GM23248 (cell line): ENCODE results near the gene FIBIN. TPM values are rescaled to one million over a fixed set of nuclear protein-coding genes. Genes with fewer than 3 reads are reported as not detected.
A peak's percentile ranks its signal among the peaks of the same experiment; 100 is the strongest.
"Not testable (repeated sequence)": the region's sequence is repeated elsewhere in the genome, so short reads cannot be mapped to it uniquely, and the experiment has no call there.

Source experiments
- DNase-seq: peaks from one replicate; pipeline ENCODE4 v3.0.0-alpha.2; 2015
- H2AFZ ChIP-seq: fragments of 200-600 bp; sonication (generic); 2 replicates; pipeline ENCODE4 v1.6.1; 2016; ENCODE audit warnings: antibody characterized with exemption
- H3F3A ChIP-seq: fragments of 200-600 bp; sonication (generic); 2 replicates; pipeline ENCODE4 v1.6.1; 2016; ENCODE audit warnings: mild to moderate bottlenecking, antibody characterized with exemption, mixed run types; ENCODE audit not compliant: insufficient read depth
- H3K27ac ChIP-seq: fragments of 200-600 bp; sonication (generic); 2 replicates; pipeline ENCODE4 v1.5.1; 2016; ENCODE audit warnings: mild to moderate bottlenecking
- H3K27me3 ChIP-seq: fragments of 200-600 bp; sonication (generic); replicated peaks from 2 replicates; pipeline ENCODE4 v1.6.1; 2016; ENCODE audit warnings: mild to moderate bottlenecking; ENCODE audit not compliant: insufficient read depth
- H3K36me3 ChIP-seq: fragments of 200-600 bp; sonication (generic); 2 replicates; pipeline ENCODE4 v1.6.1; 2016; ENCODE audit warnings: low read depth, mild to moderate bottlenecking
- H3K4me1 ChIP-seq: fragments of 200-600 bp; sonication (generic); 2 replicates; pipeline ENCODE4 v1.6.1; 2016; ENCODE audit warnings: mild to moderate bottlenecking; ENCODE audit not compliant: insufficient read depth
- H3K4me2 ChIP-seq: fragments of 200-600 bp; sonication (generic); one replicate; pipeline ENCODE4 v1.6.1; 2016; ENCODE audit warnings: mild to moderate bottlenecking; ENCODE audit not compliant: unreplicated experiment
- H3K4me3 ChIP-seq: fragments of 200-600 bp; sonication (generic); 2 replicates; pipeline ENCODE4 v1.5.1; 2016; ENCODE audit warnings: mild to moderate bottlenecking
- H3K79me2 ChIP-seq: fragments of 200-600 bp; sonication (generic); 2 replicates; pipeline ENCODE4 v1.6.1; 2016; ENCODE audit warnings: mild to moderate bottlenecking; ENCODE audit not compliant: insufficient read depth
- H3K9ac ChIP-seq: fragments of 200-600 bp; sonication (generic); 2 replicates; pipeline ENCODE4 v1.6.1; 2016; ENCODE audit warnings: mild to moderate bottlenecking
- H3K9me2 ChIP-seq: fragments of 200-600 bp; sonication (generic); 2 replicates; pipeline ENCODE4 v1.6.1; 2016; ENCODE audit warnings: mixed run types, mild to moderate bottlenecking, moderate library complexity; ENCODE audit not compliant: insufficient read depth
- H3K9me3 ChIP-seq: fragments of 200-600 bp; sonication (generic); one replicate; pipeline ENCODE4 v1.6.1; 2017; ENCODE audit warnings: low read depth
- H4K20me1 ChIP-seq: fragments of 200-600 bp; sonication (generic); 2 replicates; pipeline ENCODE4 v1.6.0; 2016; ENCODE audit not compliant: insufficient read depth
- EZH2 ChIP-seq: fragments of 200-600 bp; sonication (generic); IDR thresholded peaks from 2 replicates; pipeline ENCODE4 v1.6.1; 2018; ENCODE audit warnings: antibody characterized with exemption, mild to moderate bottlenecking; ENCODE audit not compliant: insufficient read depth, poor library complexity, severe bottlenecking
- EZH2phosphoT487 ChIP-seq: fragments of 200-600 bp; sonication (generic); IDR thresholded peaks from 2 replicates; pipeline ENCODE4 v1.6.1; 2018; ENCODE audit warnings: antibody characterized with exemption, moderate library complexity, mild to moderate bottlenecking, low read depth; ENCODE audit not compliant: insufficient read depth
- WGBS, 2 experiments: methylation state at CpG; one replicate each; pipeline ENCODE4 v1.1.6; 2015 to 2017; ENCODE audit warnings: low lambda C conversion rate in 2 of 2, low coverage in 1 of 2; ENCODE audit errors: missing lambda C conversion rate in 2 of 2; 5-methylcytosine and 5-hydroxymethylcytosine counted together
- in situ Hi-C: fragments of 300-500 bp; cut with MboI; formaldehyde crosslinking; loops from 2 replicates; pipeline ENCODE4 v1.15.0; 2020
- polyA plus RNA-seq: library from polyadenylated mRNA; unstranded; fragments of >200 nt; fragmentation: Nextera tagmentation; extraction: Ambion mirVana; gene quantifications from 2 replicates; pipeline ENCODE4 v1.2.1, GENCODE V29; 2016
- total RNA-seq: library from RNA; depleted of rRNA; stranded (reverse); fragments of >200 nt; shearing (Covaris generic); gene quantifications from 2 replicates; pipeline ENCODE4 v1.2.3, GENCODE V29; 2014

The FIBIN gene
- total and polyA plus RNA-seq, 2 experiments from 2014 or later, result 45.3 to 45.8 TPM

GRCh38 chr11:26974069-26974783, 19.7 kb upstream of the FIBIN start:
- TF ChIP-seq EZH2phosphoT487, result no peak
- no peak for TF ChIP-seq EZH2
- WGBS, 2 experiments, result 63 to 66% methylated on average over 3 of the region's 3 CpGs

GRCh38 chr11:26974996-26975395, 18.9 kb upstream of the FIBIN start:
- H3K9ac ChIP-seq, result no peak overlapping the region
- H3K4me2 ChIP-seq, result no peak overlapping the region
- no peaks in the 10 kb centered on the region for H4K20me1 ChIP-seq
- in situ Hi-C loops, result loop anchor here (25.0 kb wide), 1 partner anchor 512 kb away; no protein-coding TSS in a partner anchor
- 0 out of 2 replicates have a peak overlapping the region, but pooled peaks have one; percentile 3 for H2AFZ ChIP-seq
- H3K4me1 ChIP-seq, result peaks cover 32% of the 10 kb centered on the region
- H3K79me2 ChIP-seq, result no peaks in the 10 kb centered on the region
- no peaks in the 10 kb centered on the region for H3K9me3 ChIP-seq
- no peak overlapping the region for H3K27ac ChIP-seq
- no peaks in the 10 kb centered on the region for H3K27me3 ChIP-seq
- H3F3A ChIP-seq, result peaks cover 31% of the 10 kb centered on the region
- no peaks in the 10 kb centered on the region for H3K9me2 ChIP-seq
- H3K4me3 ChIP-seq, result no peak overlapping the region
- DNase-seq, result no peak
- TF ChIP-seq EZH2phosphoT487 (no peak), EZH2 (no peak)
- no peaks in the 10 kb centered on the region for H3K36me3 ChIP-seq
- WGBS, 2 experiments, result 39 to 40% methylated on average over 2 of the region's 2 CpGs

More at GRCh38 chr11:26974069-26974783, 19.7 kb upstream of the FIBIN start:
- no peaks in the 10 kb centered on the region for H3K36me3 ChIP-seq
- H3F3A ChIP-seq, result peaks cover 31% of the 10 kb centered on the region
- H3K9me2 ChIP-seq, result no peaks in the 10 kb centered on the region
- H3K4me1 ChIP-seq, result peaks cover 32% of the 10 kb centered on the region
- no peak overlapping the region for H3K9ac ChIP-seq
- no peaks in the 10 kb centered on the region for H3K27me3 ChIP-seq
- H3K27ac ChIP-seq, result no peak overlapping the region
- no peaks in the 10 kb centered on the region for H3K79me2 ChIP-seq
- peak overlapping the region; percentile 4 for H3K4me2 ChIP-seq
- H4K20me1 ChIP-seq, result no peaks in the 10 kb centered on the region
- in situ Hi-C loops, result no loop called here
- H3K9me3 ChIP-seq, result no peaks in the 10 kb centered on the region
- peak overlapping the region; percentile 3; the same call in 1 of the 2 replicates for H2AFZ ChIP-seq
- peak; percentile 73 for DNase-seq
- H3K4me3 ChIP-seq, result no peak overlapping the region

DNA sequence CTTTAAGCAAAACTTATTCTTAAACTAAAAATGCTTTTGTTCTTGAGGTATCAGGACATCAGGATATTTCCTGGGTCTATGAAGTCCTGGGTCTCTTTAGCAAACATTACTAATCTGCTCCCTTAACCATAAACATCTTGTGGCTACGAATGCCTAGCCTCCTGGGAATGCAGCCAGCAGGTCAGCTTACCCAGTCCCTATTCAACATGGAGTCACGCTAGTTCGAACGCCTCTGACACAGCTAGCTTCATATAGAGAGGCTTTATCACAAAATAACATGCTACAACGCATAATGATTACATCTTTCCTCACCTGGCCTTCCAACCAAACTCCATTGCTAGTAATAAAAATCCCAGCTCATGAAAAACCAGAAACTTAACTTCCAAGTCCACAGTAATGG, 17.5 kb upstream of the FIBIN start:
- Histone ChIP-seq H3K36me3 (no peaks in the 10 kb centered on the region), H3K4me2 (no peak overlapping the region), H3K4me3 (no peak overlapping the region), H2AFZ (0 out of 2 replicates have a peak overlapping the region, but pooled peaks have one; percentile 3), H3K9me3 (no peaks in the 10 kb centered on the region), H3K27me3 (no peaks in the 10 kb centered on the region), H3K4me1 (peaks cover 32% of the 10 kb centered on the region), H3F3A (peaks cover 31% of the 10 kb centered on the region), H3K79me2 (no peaks in the 10 kb centered on the region), H3K27ac (no peak overlapping the region), H3K9ac (no peak overlapping the region), H4K20me1 (no peaks in the 10 kb centered on the region), H3K9me2 (no peaks in the 10 kb centered on the region)
- TF ChIP-seq EZH2, result no peak
- in situ Hi-C loops, result loop anchor here (25.0 kb wide), 1 partner anchor 511 kb away; no protein-coding TSS in a partner anchor
- 66 to 71% methylated on average over 5 of the region's 5 CpGs for WGBS, 2 experiments
- DNase-seq, result peak; percentile 41

DNA sequence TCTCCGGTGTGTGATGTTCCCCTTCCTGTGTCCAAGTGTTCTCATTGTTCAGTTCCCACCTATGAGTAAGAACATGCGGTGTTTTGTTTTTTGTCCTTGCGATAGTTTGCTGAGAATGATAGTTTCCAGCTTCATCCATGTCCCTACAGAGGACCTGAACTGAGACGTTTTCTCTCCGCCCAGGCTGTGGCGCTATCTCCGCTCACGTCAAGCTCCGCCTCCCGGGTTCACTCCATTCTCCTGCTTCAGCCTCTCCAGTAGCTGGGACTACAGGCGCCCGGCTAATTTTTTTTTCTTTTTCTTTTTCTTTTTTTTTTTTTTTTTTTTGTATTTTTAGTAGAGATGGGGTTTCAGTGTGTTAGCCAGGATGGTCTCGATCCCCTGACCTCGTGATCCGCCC, 16.7 kb upstream of the FIBIN start:
- WGBS, 2 experiments, result 86 to 88% methylated on average over 12 to 15 of the region's 15 CpGs
- H4K20me1 ChIP-seq, H3K27ac ChIP-seq, H3K4me3 ChIP-seq, H2AFZ ChIP-seq, H3K36me3 ChIP-seq, DNase-seq, H3K9me3 ChIP-seq, H3K9ac ChIP-seq, H3K4me2 ChIP-seq, H3K9me2 ChIP-seq, H3K79me2 ChIP-seq, H3K27me3 ChIP-seq: not testable (repeated sequence)
- in situ Hi-C loops, result loop anchor here (25.0 kb wide), 1 partner anchor 510 kb away; no protein-coding TSS in a partner anchor
- Histone ChIP-seq H3K4me1 (peaks cover 30% of the 10 kb centered on the region), H3F3A (peaks cover 24% of the 10 kb centered on the region)
